OCI-LY1 (cell line): Measurements from ENCODE around the gene C6.

Experiments
- H2AFZ ChIP-seq: fragments of 200-600 bp; sonication (generic), shearing (Covaris generic); 2 replicates; pipeline ENCODE4 v1.6.0; 2014; ENCODE audit warnings: antibody characterized with exemption, mild to moderate bottlenecking, low read length
- H3F3A ChIP-seq: fragments of 200-600 bp; sonication (generic), shearing (Covaris generic); 2 replicates; pipeline ENCODE4 v1.6.0; 2014; ENCODE audit warnings: mild to moderate bottlenecking, antibody characterized with exemption, low read length, moderate library complexity; ENCODE audit not compliant: insufficient read depth
- H3K27ac ChIP-seq: fragments of 200-600 bp; sonication (generic); 2 replicates; pipeline ENCODE4 v1.5.1; 2014; ENCODE audit warnings: low read length, mixed run types, mild to moderate bottlenecking, low read depth; ENCODE audit not compliant: poor library complexity, severe bottlenecking
- H3K27me3 ChIP-seq: fragments of 200-600 bp; sonication (generic); 2 replicates; pipeline ENCODE4 v1.6.0; 2014; ENCODE audit warnings: antibody characterized with exemption, mild to moderate bottlenecking, low read length, moderate library complexity; ENCODE audit not compliant: insufficient read depth
- H3K36me3 ChIP-seq: fragments of 200-600 bp; sonication (generic); 2 replicates; pipeline ENCODE4 v1.6.1; 2014; ENCODE audit warnings: mild to moderate bottlenecking, antibody characterized with exemption, low read length, moderate library complexity, mixed read lengths; ENCODE audit not compliant: insufficient read depth
- H3K4me1 ChIP-seq: fragments of 200-600 bp; sonication (generic); 2 replicates; pipeline ENCODE4 v1.5.1; 2014; ENCODE audit warnings: mild to moderate bottlenecking, low read length, moderate library complexity; ENCODE audit not compliant: insufficient read depth, severe bottlenecking
- H3K4me2 ChIP-seq: fragments of 200-600 bp; sonication (generic), shearing (Covaris generic); 2 replicates; pipeline ENCODE4 v1.6.1; 2014; ENCODE audit warnings: low read length
- H3K4me3 ChIP-seq: fragments of 200-600 bp; sonication (generic); 2 replicates; pipeline ENCODE4 v1.5.1; 2014; ENCODE audit warnings: low read length, low read depth, mild to moderate bottlenecking, mixed read lengths; ENCODE audit not compliant: poor library complexity, severe bottlenecking
- H3K79me2 ChIP-seq: fragments of 200-600 bp; shearing (Covaris generic); 2 replicates; pipeline ENCODE4 v1.6.1; 2016; ENCODE audit warnings: mixed run types, low read length, mixed read lengths; ENCODE audit not compliant: insufficient read depth
- H3K9ac ChIP-seq: fragments of 200-600 bp; sonication (generic), shearing (Covaris generic); 2 replicates; pipeline ENCODE4 v1.6.1; 2014; ENCODE audit warnings: mild to moderate bottlenecking, low read length, mixed read lengths
- H3K9me2 ChIP-seq: fragments of 200-600 bp; sonication (generic), shearing (Covaris generic); 2 replicates; pipeline ENCODE4 v1.6.1; 2014; ENCODE audit warnings: low read depth, mild to moderate bottlenecking, low read length, mixed read lengths
- H3K9me3 ChIP-seq: fragments of 200-600 bp; shearing (Covaris generic); 2 replicates; pipeline ENCODE4 v1.6.1; 2014; ENCODE audit warnings: low read length, mixed read lengths
- H4K20me1 ChIP-seq: fragments of 200-600 bp; sonication (generic), shearing (Covaris generic); 2 replicates; pipeline ENCODE4 v1.6.0; 2016; ENCODE audit warnings: mild to moderate bottlenecking, low read length; ENCODE audit not compliant: insufficient read depth
- CTCF ChIP-seq: fragments of 200-600 bp; sonication (generic), shearing (Covaris generic); IDR thresholded peaks from 2 replicates; pipeline ENCODE4 v1.5.1; 2017; ENCODE audit warnings: mild to moderate bottlenecking, antibody characterized with exemption, low read length, moderate library complexity, mixed read lengths
- EZH2 ChIP-seq: fragments of 200-600 bp; sonication (generic), shearing (Covaris generic); IDR thresholded peaks from 2 replicates; pipeline ENCODE4 v1.8.0; 2017; ENCODE audit warnings: borderline replicate concordance, mixed run types, mild to moderate bottlenecking, antibody characterized with exemption, low read length, moderate library complexity, mixed read lengths

The C6 gene

GRCh38 chr5:41196197-41196596 lies 17.1 kb downstream of the C6 start:
- no peak for TF ChIP-seq CTCF
- TF ChIP-seq EZH2 = no peak
- Histone ChIP-seq H3K9ac (no peak overlapping the region), H3K4me1 (no peaks in the 10 kb centered on the region), H3F3A (no peaks in the 10 kb centered on the region), H4K20me1 (no peaks in the 10 kb centered on the region), H3K27ac (no peak overlapping the region), H3K4me2 (no peak overlapping the region), H3K9me2 (no peaks in the 10 kb centered on the region), H3K9me3 (no peaks in the 10 kb centered on the region), H2AFZ (no peak overlapping the region), H3K79me2 (no peaks in the 10 kb centered on the region), H3K4me3 (no peak overlapping the region), H3K36me3 (no peaks in the 10 kb centered on the region), H3K27me3 (no peaks in the 10 kb centered on the region)

- no peak overlapping the region for H3K9ac ChIP-seq
- TF ChIP-seq CTCF (no peak), EZH2 (no peak)
These were observed 18.1 kb downstream of the C6 start for GRCh38 chr5:41195228-41195627.

DNA sequence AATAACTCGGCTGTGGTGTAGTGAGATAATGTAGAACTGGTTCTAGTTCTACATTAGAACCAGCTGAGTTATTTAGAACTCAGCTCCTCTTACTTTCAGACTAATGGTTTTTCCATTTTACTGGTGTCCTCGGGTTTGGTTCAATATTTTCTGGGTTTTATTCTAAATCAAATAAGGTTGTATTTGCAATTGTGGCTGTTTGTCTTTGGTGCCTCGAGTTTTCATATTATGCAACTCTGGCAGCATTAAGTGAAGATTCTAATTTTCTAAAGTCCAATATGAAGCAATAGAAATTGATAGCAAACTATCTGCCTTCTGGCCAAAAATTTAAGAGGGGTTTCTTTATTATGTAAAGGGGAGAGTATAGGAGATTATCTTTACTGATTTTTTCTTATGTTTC lies 19.0 kb downstream of the C6 start:
- Histone ChIP-seq H3K4me1 (no peaks in the 10 kb centered on the region), H3K4me2 (no peak overlapping the region)

More at GRCh38 chr5:41195228-41195627, 18.1 kb downstream of the C6 start:
- no peaks in the 10 kb centered on the region for H3K9me3 ChIP-seq
- H3K79me2 ChIP-seq = no peaks in the 10 kb centered on the region
- no peak overlapping the region for H3K4me2 ChIP-seq
- no peaks in the 10 kb centered on the region for H4K20me1 ChIP-seq
- H3K27me3 ChIP-seq = no peaks in the 10 kb centered on the region
- H3K27ac ChIP-seq = no peak overlapping the region
- H3K36me3 ChIP-seq = no peaks in the 10 kb centered on the region
- no peak overlapping the region for H2AFZ ChIP-seq
- no peaks in the 10 kb centered on the region for H3K9me2 ChIP-seq
- no peaks in the 10 kb centered on the region for H3F3A ChIP-seq
- no peaks in the 10 kb centered on the region for H3K4me1 ChIP-seq
- no peak overlapping the region for H3K4me3 ChIP-seq

DNA sequence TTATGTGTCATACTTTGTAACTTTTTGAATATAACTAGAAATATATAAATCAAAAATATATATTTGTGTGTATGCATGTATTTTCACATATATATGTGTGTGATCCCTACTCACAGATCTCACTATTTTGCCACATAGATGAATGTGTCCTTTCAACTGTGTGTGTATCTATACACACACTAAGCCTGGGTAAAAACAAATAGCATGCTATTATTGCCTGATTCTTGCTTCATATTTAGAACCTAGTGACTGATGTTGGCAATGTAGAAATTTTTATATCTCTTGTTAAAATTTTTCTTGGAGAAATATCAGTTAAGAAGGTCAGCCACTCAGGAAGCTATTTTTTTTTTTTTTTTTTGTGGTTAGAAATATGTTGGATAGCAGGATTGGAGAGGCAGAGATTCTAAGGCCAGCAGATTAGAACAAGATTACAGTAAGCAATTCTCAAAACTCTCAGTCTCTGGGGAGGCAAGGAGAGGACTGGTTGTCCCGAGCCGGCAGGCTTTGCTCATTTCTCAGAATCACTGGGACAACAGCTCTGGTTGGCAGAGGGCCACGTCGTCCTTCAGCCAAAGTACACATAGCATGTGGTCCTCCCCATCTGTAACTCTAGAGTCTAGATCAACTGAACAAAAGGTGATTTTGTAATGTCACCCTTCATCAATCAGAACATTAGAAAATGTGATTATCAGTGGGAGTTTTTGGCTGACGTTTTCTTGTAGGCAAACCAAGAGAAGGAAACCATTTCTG lies 19.7 kb downstream of the C6 start:
- H3K9me3 ChIP-seq = no peaks in the 10 kb centered on the region
- H3K9me2 ChIP-seq = no peaks in the 10 kb centered on the region
- H3K79me2 ChIP-seq = no peaks in the 10 kb centered on the region
- H3K4me1 ChIP-seq = no peaks in the 10 kb centered on the region
- no peak overlapping the region for H3K4me2 ChIP-seq
- TF ChIP-seq CTCF (no peak), EZH2 (no peak)
- H3F3A ChIP-seq = no peaks in the 10 kb centered on the region
- no peak overlapping the region for H2AFZ ChIP-seq
- H3K4me3 ChIP-seq = no peak overlapping the region
- no peaks in the 10 kb centered on the region for H3K36me3 ChIP-seq
- no peak overlapping the region for H3K27ac ChIP-seq
- no peak overlapping the region for H3K9ac ChIP-seq
- H4K20me1 ChIP-seq = no peaks in the 10 kb centered on the region
- no peaks in the 10 kb centered on the region for H3K27me3 ChIP-seq

More for the DNA sequence above, 19.0 kb downstream of the C6 start:
- Histone ChIP-seq H4K20me1 (no peaks in the 10 kb centered on the region), H3K27me3 (no peaks in the 10 kb centered on the region), H3F3A (no peaks in the 10 kb centered on the region), H3K79me2 (no peaks in the 10 kb centered on the region), H3K9ac (no peak overlapping the region), H3K27ac (no peak overlapping the region), H2AFZ (no peak overlapping the region), H3K9me3 (no peaks in the 10 kb centered on the region), H3K36me3 (no peaks in the 10 kb centered on the region), H3K9me2 (no peaks in the 10 kb centered on the region), H3K4me3 (no peak overlapping the region)
- no peak for TF ChIP-seq EZH2
